Left renal pelvis (tissue), 4 donors: ENCODE measurements around the gene CCDC184. TPM values are rescaled to one million over a fixed set of nuclear protein-coding genes. Genes with fewer than 3 reads are reported as not detected.

ENCODE experiments used
- DNase-seq, 4 donors: peaks; one replicate each; pipeline ENCODE4 v3.0.0-alpha.2; 2013; ENCODE audit warnings: low read depth in 4 of 4, low spot score in 3 of 4
- polyA plus RNA-seq, 4 donors: library from polyadenylated mRNA; unstranded; fragments of 120-200 nt; gene quantifications; one replicate each; pipeline ENCODE4 v1.2.1, GENCODE V29; 2013; ENCODE audit not compliant: insufficient read length in 4 of 4

The CCDC184 gene
- polyA plus RNA-seq, 4 donors, result 0.34 to 2.3 (median 0.50) TPM

DNA sequence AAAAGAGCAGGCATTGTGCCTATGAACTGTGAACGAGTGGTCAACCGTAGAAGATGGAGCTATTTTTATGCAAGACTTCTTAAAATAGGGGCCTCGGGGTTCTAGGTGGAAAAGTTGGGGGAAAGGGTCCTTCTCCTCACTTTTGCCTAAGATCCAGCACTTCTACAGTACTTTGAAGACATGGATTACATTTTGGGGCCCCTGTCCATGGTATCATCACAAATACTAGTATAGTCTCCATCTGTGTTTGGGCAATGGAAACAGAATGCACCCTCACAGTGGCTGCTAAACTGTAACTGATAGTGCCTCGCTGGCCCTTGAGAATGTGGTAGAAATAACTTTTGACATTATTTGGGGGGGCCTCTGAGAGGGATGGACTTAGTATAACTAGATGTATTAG is 5.5 kb upstream of the CCDC184 start:
- DNase-seq, result no peak

DNA sequence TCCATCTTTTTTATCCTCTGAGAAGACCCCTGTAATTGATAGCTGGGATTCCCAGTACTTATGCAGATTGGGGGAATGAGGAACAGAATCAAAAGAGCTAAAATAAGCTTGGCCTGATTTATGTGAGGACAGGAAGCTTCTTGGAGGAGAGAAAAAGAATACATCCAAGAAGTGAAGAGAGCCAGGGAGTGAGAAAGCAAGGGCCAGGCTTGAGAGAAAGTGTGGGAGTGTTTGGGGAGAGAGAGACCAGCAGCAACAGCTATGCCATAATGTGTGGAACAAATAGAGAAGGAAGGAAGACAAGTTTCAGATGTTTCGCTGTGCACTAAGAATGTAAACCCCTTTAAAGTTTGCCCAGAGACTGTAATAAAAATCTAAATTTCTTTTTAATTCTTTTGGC is 4.0 kb upstream of the CCDC184 start:
- no peak for DNase-seq

DNA sequence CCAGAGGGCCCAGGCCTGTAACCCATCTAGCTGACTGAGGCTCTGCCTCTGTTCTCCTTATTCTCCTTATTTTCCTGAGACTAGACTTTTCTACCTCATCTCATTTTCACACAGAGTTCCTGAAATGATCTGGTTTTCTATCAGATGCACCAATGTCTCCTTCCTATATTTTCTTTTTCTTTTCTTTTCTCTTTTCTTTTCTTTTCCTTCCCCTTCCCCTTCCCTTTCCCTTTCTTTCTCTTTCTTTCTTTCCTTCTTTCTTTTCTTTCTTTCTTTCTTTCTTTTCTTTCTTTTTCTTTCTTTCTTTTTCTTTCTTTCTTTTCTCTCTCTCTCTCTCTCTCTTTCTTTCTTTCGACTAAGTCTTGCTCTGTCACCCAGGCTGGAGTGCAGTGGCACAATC is 3.0 kb upstream of the CCDC184 start:
- DNase-seq, result no peak

DNA sequence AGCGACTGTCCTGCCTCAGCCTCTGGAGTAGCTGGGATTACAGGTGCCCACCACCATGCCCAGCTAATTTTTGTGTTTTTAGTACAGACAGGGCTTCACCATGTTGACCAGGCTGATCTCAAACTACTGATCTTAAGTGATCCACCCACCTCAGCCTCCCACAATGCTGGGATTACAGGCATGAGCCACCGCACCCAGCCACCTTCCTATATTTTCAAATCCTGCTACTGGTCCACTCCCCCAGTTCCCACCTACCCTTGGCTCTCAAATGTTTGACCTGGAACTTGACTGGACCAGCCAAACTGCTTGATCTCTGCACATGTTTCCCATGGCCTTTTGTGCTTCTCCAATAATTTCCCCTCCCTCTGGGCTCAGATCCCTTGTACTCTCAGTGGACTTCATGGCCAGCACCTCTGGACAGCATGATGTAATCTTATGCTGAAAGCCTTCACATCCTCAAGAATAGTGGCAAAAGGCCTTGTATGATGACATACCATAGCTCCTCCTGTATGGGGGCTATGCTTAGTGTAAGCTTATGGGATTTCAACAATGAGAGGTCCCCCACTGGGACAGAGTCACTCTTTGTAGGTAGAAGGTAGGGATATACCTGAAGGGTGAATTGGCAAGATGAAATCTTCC is 2.5 kb upstream of the CCDC184 start:
- DNase-seq, result no peak

DNA sequence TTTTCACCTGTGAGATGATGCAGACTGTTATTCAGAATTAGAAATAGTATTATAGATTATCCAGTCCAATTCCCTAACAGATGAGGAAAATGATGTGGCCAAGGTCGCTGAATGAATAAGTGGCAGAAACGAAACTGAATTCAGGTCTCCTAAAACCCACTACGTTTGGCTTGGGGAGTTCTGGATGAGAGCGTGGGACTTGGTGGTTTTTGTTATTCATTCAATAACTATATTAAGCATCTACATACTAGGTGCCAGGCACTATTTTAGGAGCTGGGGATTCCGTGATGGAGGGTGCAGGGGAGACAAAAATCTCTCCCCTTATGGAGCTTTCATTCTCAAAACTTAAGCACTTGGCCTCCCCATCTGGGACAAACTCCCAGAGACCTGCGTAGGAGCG is 813 bp upstream of the CCDC184 start:
- no peak for DNase-seq

DNA sequence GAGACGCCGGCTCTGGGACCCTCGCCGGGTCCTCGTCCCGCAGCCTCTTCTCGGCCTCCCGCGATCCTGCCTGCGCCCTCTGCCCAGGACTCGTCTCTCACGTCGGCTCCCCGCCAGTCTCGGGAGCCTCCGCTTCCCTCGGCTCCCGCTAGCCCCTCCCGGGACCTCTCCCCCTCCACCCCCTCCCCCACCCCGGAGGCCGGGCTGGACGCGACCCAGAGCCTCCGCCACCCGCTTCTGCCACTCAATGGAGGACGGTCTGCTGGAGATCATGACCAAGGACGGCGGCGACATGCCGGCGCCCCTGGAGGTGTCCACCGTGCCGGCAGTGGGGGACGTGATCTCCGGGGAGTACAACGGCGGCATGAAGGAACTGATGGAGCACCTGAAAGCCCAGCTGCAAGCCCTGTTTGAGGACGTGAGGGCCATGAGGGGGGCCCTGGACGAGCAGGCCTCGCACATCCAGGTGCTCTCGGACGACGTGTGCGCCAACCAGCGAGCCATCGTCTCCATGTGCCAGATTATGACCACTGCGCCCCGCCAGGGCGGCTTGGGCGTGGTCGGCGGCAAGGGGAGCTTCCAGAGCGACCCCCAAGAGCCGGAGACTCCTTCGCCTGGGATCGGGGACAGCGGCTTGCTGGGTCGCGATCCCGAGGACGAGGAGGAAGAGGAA is 568 bp downstream of the CCDC184 start:
- no peak for DNase-seq

DNA sequence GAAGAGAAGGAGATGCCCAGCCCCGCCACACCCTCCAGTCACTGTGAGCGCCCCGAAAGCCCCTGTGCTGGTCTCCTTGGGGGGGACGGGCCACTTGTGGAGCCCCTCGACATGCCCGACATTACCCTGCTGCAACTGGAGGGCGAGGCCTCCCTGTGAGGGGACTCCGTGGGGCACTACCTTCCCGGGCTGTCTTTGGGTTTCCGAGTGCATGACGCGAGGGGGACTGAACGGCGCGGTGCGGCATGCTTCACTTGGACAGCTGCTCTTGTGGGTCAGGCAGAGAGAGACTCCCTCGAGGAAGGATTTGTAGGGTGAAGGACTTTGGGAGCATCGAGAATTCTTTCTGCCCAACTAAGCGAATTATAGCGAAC is 1.1 kb downstream of the CCDC184 start:
- no peak for DNase-seq

DNA sequence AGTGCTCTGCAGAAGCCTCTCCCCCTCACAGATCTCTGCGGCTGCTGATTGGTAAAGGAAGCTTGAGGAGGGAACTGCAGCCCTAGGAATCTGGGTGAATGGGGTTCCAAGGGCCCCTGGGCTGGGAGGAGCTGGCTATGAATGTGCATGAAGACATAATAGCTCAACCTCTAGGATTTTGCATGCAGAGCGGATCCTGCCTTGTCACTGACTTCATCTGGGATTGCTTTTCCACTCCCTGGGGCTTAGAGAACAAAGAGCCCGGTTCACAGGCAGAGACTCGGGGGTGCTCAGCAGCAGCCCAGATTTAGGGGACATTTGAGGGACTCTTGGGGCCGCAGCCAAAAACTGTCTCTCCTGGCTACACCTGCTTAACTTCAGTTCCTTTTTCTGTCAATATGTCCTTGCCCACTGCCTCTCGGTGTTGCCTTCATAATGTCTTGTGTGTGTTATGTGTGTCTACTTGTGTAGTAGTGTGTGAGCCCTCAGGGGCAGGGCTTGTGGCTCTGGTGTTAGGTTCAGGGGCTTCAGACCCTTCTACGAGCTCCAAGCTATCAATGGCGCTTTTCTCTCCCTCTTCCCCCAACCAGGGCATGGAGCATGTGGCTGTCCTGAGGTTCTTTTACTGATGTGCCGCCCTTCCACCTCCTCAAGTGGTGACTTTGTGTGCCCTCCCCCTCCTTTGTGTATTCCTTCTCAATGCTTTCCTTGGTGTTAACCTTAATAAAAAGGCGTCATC is 1.9 kb downstream of the CCDC184 start:
- DNase-seq, result no peak

DNA sequence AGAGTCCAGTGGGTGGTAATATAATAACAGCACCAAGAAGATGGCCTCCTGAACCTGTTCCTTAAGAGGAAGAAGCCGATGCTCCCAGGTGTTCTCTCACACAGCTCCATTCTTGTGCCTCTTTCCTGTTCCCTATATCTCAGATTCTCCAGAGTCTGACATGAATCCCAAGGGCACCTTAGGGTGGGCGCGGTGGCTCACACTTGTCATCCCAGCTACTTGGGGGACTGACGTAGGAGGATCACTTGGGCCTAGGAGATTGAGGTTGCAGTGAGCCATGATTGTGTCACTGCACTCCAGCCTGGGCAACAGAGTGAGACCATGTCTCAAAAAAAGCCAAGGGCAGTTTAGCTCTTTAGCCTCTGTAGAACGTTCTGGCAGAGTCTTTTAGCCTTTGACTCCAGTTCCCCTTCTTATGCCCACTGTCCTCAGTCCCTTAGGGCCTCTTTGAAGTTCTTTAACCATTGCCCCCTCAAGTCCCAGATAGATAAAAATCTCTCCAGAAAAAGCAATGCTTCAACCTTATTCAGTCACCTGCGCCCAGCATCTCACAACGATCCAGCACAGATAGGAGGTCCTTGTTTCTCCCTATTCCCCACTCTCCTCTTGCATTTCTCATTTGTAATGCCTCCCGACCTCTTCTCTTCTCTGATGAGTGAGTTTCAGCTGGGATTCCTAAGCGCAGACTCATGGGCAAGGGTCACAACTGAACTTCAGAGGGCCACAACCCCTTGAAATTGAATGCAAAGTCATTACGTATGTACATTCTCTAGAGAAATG is 4.7 kb downstream of the CCDC184 start:
- no peak for DNase-seq

DNA sequence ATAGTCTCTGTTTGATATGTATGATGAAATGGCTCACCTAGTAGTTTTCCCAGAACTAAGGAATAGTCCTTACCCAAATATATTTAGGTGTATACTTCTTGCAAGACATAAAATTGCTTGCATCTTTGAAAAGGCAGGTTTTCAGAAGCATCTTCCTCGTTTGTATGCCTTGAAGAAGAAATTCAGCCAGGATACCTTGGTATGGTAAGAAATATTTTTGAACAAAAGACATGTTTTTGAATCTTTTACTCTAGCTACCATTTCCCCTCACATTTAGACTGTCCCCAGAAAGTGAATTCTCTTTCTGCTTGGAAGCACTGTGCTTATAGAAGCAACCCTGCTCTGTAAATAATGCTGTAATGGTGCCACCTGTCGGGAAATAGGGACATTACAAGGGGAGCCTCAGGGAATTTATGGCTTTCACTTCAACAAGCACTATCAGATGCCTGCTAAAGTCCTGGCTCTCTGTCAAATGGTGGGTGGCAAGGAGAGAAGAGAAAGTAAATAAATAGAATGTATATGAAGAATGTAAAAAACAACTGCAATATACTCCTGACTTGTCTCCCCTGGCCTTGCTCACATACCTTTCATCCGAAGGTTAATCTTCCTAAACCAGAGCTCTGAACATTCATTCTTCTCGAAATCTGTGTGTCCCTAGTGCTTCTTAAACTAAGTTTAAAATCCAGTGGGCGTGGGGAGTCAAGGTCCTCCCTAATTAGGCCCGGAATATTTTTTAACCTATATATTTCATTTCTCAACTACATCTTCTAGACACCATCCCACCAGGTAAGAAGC is 6.1 kb downstream of the CCDC184 start:
- peak in 2 of 4 donors; percentile 60 to 71 for DNase-seq

DNA sequence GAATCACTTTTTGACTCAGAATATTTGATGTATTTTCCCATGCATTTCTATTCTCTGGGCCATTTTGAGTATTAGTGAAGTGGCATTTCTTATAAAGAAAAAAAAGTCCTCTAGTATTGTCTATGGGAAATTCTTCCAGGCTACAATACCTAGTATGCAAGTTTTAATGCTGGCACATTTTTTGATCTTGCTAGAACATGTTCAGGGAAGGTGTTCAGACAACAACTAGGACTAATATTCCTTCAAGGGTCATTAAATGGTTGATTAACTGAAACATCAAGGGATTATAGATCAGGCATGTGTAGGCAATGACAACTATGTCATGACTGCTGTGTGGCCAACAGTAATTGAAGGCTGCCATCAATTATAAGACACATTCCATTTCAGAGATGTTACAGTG is 7.7 kb downstream of the CCDC184 start:
- no peak for DNase-seq

DNA sequence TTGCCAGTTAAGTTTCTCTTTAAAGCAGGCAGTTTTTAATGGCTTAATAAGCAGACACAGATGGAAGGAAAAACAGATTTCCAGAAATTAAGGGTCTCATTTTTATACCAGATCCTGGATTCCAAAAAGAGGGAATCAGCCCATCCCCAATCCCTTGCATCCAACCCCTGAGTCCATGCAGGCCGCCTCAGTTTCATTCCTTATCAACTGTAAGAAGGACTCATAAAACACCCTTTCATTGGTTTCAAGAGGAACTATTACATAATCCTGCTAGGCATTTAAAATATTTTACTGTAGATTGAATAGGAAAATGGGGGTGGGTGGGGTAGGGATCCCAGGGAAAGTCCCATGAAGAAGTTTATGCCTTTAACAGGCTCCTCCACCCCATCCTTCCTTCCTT is 9.4 kb downstream of the CCDC184 start:
- DNase-seq, result no peak

DNA sequence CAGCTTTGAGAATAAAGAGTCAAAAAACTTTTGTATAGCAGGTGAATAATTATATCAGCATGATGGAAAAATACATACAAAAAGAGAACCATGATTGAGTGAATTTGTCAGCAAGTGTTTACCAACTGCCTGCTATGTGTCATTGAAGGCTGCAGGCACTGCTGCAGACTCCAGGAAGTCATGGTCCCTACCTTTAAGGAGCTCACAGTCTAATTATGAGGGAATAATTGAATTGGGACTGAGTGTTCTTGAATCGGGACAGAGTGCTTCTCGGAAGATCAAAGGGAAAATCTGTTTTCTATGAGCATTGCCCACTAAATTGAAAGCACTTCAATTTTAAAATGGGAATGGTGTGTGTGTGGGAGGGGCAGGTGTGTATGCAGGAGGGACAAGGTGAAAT is 10.2 kb downstream of the CCDC184 start:
- no peak for DNase-seq

DNA sequence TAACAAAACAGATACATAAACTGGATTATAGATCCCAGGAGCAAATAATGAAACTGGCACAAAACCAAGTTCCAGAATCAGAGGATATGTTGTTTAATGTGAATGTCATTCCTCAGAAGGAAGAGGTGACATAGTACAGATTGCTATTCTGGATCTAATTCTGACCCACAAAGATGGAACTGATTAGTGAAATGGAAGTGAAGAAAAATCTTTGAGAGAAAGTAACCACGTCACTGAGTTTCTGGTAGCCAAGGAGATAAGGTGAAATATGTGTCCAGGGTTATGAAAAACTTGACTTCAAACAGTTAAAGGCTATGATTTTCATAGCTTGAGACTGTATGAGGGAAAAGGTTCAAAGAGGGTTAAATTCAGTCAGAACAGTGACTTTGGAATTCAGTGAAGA is 11.4 kb downstream of the CCDC184 start:
- no peak for DNase-seq

DNA sequence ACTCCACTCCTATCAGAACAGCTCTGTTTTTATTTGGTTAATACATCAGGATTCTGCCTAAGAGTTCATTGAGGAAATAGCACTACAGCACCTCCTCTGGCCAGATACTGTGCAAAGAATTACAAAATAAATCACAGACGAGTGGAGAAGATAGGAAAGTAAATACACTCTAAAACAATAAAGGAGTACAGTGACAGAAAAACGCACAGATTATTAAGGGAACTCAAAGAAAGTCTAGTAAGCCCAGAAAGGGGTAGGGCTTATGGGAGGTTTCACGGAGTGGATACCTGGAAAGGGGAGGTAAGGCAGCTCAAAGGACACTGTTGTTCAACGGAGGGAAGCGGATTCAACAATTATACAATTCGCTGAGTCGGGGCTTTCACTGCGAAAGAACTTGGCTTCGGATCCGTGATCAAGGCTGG is 14.1 kb downstream of the CCDC184 start:
- no peak for DNase-seq

DNA sequence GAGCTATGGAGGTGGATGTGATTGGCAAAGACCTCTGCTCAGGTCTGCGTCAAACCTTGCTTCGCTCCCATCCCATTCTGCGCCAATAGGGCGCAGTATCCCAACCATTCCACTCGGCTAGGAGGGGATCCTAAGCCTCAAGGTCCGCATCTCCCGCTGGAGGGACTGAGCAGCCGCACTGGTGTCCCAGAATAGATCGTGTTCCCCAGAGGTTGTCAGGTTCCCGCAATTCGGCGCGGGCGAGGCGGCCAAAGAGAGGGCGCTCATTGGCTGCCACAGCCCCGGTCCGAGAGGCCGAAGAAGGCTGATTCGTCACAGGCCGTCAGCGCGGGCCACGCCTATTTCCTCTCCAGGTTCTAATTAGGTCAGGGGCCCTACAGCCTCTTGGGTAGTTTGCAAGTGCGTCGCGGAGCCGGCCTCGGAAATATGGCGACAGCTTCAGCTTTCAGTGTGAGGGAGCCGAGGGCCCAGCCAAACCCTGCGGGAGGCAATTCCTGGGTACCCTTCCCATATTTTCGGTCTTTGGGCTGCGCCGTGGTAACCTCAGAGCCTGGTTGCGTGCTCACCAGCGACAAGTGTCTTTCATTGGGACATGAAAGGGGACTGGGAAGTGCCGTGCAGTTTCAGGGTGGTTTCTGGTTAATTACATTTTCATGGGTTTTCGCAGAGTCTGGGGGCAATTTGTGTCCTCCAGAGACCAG is 14.7 kb downstream of the CCDC184 start:
- DNase-seq, result peak; percentile 84 to 91 (median 90)

DNA sequence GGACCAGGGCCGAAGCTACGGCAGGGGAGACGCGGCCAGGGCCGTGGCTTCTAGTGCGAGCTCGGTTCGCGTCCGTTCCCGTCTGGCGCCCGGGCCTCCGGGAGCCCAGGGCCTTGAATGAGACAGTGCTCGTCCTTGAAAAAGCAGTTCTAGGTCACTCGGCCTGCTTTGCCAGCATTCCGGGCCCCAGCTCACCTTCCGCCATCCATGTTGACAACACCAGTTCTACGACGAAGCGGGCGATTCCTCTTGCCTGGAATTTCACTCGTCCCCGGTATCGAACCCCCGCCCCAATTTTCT is 15.2 kb downstream of the CCDC184 start:
- no peak for DNase-seq

DNA sequence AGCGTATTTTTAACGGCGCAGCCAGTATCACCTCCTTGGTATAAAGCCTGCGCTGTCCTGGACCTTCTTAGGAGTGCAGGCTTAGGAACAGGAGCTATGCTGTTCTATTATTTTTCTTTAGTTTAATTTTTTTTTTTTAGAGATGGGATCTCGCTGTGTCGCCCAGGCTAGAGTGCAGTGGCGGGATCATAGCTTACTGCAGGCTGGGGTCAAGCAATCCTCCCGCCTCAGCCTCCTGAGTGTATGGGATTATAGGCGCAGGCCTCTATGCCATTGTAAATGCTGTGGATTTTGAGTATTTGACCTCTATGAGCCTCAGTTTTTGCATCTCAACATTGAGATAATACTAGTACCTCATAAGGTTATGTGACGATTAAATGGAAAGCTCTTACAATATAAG is 15.5 kb downstream of the CCDC184 start:
- DNase-seq, result no peak

DNA sequence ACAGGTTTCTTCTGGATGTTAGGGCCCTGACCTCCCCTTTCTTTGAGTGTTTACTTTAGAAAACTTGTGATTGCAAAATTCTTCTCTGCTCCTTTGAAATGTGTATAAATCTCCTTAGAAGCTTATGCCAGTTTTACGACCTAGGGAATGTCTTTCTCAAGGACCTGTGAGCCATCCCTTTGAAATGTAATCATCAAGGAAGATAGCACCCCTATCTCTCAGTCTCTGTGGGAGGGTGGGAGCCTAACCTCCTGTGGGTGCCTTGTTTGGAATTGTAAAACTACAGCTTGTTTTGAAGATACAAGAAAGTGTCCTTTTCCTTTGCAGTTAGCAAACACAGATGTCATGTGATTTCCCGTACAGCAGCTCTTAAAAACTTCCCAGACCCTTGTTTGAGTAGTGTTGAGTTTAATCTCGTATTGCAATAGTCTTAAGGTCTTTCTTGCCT is 16.4 kb downstream of the CCDC184 start:
- no peak for DNase-seq

DNA sequence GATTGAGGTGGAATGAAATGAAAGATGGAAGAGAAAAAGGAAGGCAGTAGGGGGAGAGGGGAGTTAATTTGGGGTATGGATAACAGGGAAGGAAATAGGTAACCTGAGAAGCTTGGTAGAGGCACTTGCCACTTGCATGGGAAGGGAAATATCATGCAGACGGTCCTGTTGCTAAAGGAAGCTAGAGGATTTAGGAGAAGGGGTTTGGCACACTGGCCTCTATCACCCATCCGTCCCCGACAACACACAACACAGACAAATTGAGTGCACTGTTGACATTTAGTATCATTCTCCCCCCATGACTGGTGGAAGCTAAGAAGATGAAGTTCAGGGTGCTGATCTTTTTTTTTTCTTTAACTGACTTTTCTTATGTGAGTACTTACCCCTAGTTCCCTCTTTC is 17.6 kb downstream of the CCDC184 start:
- DNase-seq, result no peak
